IMR-90 (cell line): ENCODE measurements around the gene SNRPA1. TPM values are rescaled to one million over a fixed set of nuclear protein-coding genes. Genes with fewer than 3 reads are reported as not detected.

Experiments
- ATAC-seq: fragments of 200-7000 bp; cut with Tn5 transposase; 2 replicates; pipeline ENCODE4 v1.9.1; 2020; ENCODE audit warnings: low read depth, mild to moderate bottlenecking, moderate library complexity
- BruUV-seq: library from RNA; stranded (reverse); fragments of 400-500 nt; replicated peaks from 2 replicates; lab custom pipeline; 2021; lab: Mats Ljungman, UMichigan
- CTCF ChIA-PET: fragments of 300-600 bp; formaldehyde crosslinking; extraction: SDS; loops from one replicate; lab custom pipeline; 2021; ENCODE audit warnings: antibody characterized with exemption; lab: Yijun Ruan, JAX
- POLR2A ChIA-PET: fragments of 300-600 bp; sonication (Branson Sonifier 250); formaldehyde crosslinking; loops from one replicate; lab custom pipeline; 2022; ENCODE audit warnings: antibody characterized with exemption; ENCODE audit not compliant: unreplicated experiment; lab: Charles Lee
- DNase-seq: peaks from one replicate; pipeline ENCODE4 v3.0.0; 2013
- H2AFZ ChIP-seq: replicated peaks from 2 replicates; pipeline ENCODE3; 2013; ENCODE audit warnings: low read length, mild to moderate bottlenecking; ENCODE audit not compliant: poor library complexity
- H2AK5ac ChIP-seq: 2 replicates; pipeline ENCODE4 v1.6.1; 2013; ENCODE audit warnings: low read depth, low read length, inconsistent platforms
- H2AK9ac ChIP-seq: replicated peaks from 2 replicates; pipeline ENCODE3; 2013; ENCODE audit warnings: mild to moderate bottlenecking, low read depth, low read length, moderate library complexity; ENCODE audit not compliant: poor library complexity
- H2BK120ac ChIP-seq: 2 replicates; pipeline ENCODE4 v1.6.1; 2013; ENCODE audit warnings: low read depth, low read length, inconsistent platforms
- H2BK15ac ChIP-seq: 3 replicates; pipeline ENCODE4 v1.6.1; 2013; ENCODE audit warnings: low read depth, low read length, inconsistent platforms
- H2BK20ac ChIP-seq: 2 replicates; pipeline ENCODE4 v1.6.1; 2013; ENCODE audit warnings: low read depth, mild to moderate bottlenecking, inconsistent platforms, low read length, moderate library complexity
- H2BK5ac ChIP-seq: 2 replicates; pipeline ENCODE4 v1.6.1; 2013; ENCODE audit warnings: mild to moderate bottlenecking, low read depth, low read length, inconsistent platforms; ENCODE audit not compliant: poor library complexity, severe bottlenecking
- H3K14ac ChIP-seq: replicated peaks from 2 replicates; pipeline ENCODE4 v1.6.1; 2013; ENCODE audit warnings: low read depth, low read length, inconsistent platforms
- H3K18ac ChIP-seq: 2 replicates; pipeline ENCODE4 v1.6.1; 2013; ENCODE audit warnings: low read depth, low read length, control low read depth
- H3K23ac ChIP-seq: 2 replicates; pipeline ENCODE4 v1.6.1; 2013; ENCODE audit warnings: low read depth, low read length, inconsistent platforms
- H3K27ac ChIP-seq: 2 replicates; pipeline ENCODE4 v1.5.1; 2013; ENCODE audit warnings: mild to moderate bottlenecking, control low read depth, low read length; ENCODE audit not compliant: insufficient read depth
- H3K27me3 ChIP-seq: 2 replicates; pipeline ENCODE4 v1.6.1; 2013; ENCODE audit warnings: low read length; ENCODE audit not compliant: control insufficient read depth, insufficient read depth
- H3K36me3 ChIP-seq: 2 replicates; pipeline ENCODE4 v1.6.1; 2013; ENCODE audit warnings: low read length, mixed read lengths; ENCODE audit not compliant: control insufficient read depth, insufficient read depth
- H3K4ac ChIP-seq: 2 replicates; pipeline ENCODE4 v1.6.1; 2013; ENCODE audit warnings: low read depth, low read length, inconsistent platforms
- H3K4me1 ChIP-seq: 2 replicates; pipeline ENCODE4 v1.6.1; 2013; ENCODE audit warnings: low read length, mixed read lengths; ENCODE audit not compliant: control insufficient read depth, insufficient read depth
- H3K4me2 ChIP-seq: 2 replicates; pipeline ENCODE4 v1.6.1; 2013; ENCODE audit warnings: low read depth, mild to moderate bottlenecking, control low read depth, low read length, moderate library complexity
- H3K4me3 ChIP-seq: 2 replicates; pipeline ENCODE4 v1.5.1; 2013; ENCODE audit warnings: low read depth, mild to moderate bottlenecking, control low read depth, low read length, moderate library complexity; ENCODE audit not compliant: insufficient read depth
- H3K56ac ChIP-seq: 2 replicates; pipeline ENCODE4 v1.6.1; 2013; ENCODE audit warnings: low read length, inconsistent platforms; ENCODE audit not compliant: insufficient read depth; ENCODE audit errors: extremely low read depth
- H3K79me1 ChIP-seq, 2 experiments: 2 replicates each; pipeline ENCODE4 v1.6.1; 2013; ENCODE audit warnings: low read length in 2 of 2, inconsistent platforms in 1 of 2, low read depth in 1 of 2
- H3K9ac ChIP-seq: 2 replicates; pipeline ENCODE4 v1.6.1; 2013; ENCODE audit warnings: low read depth, low read length, control low read depth
- H3K9me1 ChIP-seq: 2 replicates; pipeline ENCODE4 v1.6.1; 2013; ENCODE audit warnings: low read length, inconsistent platforms; ENCODE audit not compliant: insufficient read depth
- H3K9me3 ChIP-seq: 2 replicates; pipeline ENCODE4 v1.6.1; 2013; ENCODE audit warnings: low read length; ENCODE audit not compliant: control insufficient read depth, insufficient read depth
- H4K20me1 ChIP-seq: 2 replicates; pipeline ENCODE4 v1.6.1; 2013; ENCODE audit warnings: low read length, inconsistent platforms; ENCODE audit not compliant: insufficient read depth
- H4K5ac ChIP-seq: 2 replicates; pipeline ENCODE4 v1.6.1; 2013; ENCODE audit warnings: mild to moderate bottlenecking, low read depth, low read length, control low read depth
- H4K8ac ChIP-seq, 2 experiments: 2 replicates each; pipeline ENCODE4 v1.6.1; 2013; ENCODE audit warnings: low read depth in 2 of 2, low read length in 2 of 2, control low read depth in 1 of 2, inconsistent platforms in 1 of 2
- H4K91ac ChIP-seq: 2 replicates; pipeline ENCODE4 v1.6.1; 2013; ENCODE audit warnings: low read depth, low read length, inconsistent platforms; ENCODE audit not compliant: insufficient read depth
- CEBPB ChIP-seq: IDR thresholded peaks from 2 replicates; pipeline ENCODE4 v1.6.1; 2012; ENCODE audit warnings: low read depth, low read length, improper control_type of control experiment
- CHD1 ChIP-seq: IDR thresholded peaks from 2 replicates; pipeline ENCODE4 v1.6.1; 2012; ENCODE audit warnings: low read depth, low read length, improper control_type of control experiment
- FOS ChIP-seq: fragments of 150-350 bp; IDR thresholded peaks from 2 replicates; pipeline ENCODE4 v1.6.1; 2016; ENCODE audit warnings: low read depth, low read length
- MAZ ChIP-seq: IDR thresholded peaks from 2 replicates; pipeline ENCODE4 v1.6.1; 2012; ENCODE audit warnings: low read depth, mild to moderate bottlenecking, low read length, improper control_type of control experiment, moderate library complexity, borderline replicate concordance
- MXI1 ChIP-seq: IDR thresholded peaks from 2 replicates; pipeline ENCODE4 v1.6.1; 2012; ENCODE audit warnings: low read depth, mild to moderate bottlenecking, low read length, moderate library complexity, borderline replicate concordance
- NFE2L2 ChIP-seq: fragments of 150-350 bp; IDR thresholded peaks from 2 replicates; pipeline ENCODE4 v1.6.1; 2016; ENCODE audit warnings: low read depth, mild to moderate bottlenecking, low read length
- POLR2A ChIP-seq: IDR thresholded peaks from 2 replicates; pipeline ENCODE4 v1.6.1; 2012; ENCODE audit warnings: mild to moderate bottlenecking, low read depth, low read length
- RAD21 ChIP-seq: IDR thresholded peaks from 2 replicates; pipeline ENCODE4 v1.6.1; 2012; ENCODE audit warnings: low read length, improper control_type of control experiment
- RCOR1 ChIP-seq: IDR thresholded peaks from 2 replicates; pipeline ENCODE4 v1.6.1; 2012; ENCODE audit warnings: mild to moderate bottlenecking, low read length, improper control_type of control experiment; ENCODE audit not compliant: insufficient replicate concordance
- SMC3 ChIP-seq: fragments of 150-350 bp; IDR thresholded peaks from 2 replicates; pipeline ENCODE4 v1.6.1; 2016; ENCODE audit warnings: low read depth, mild to moderate bottlenecking, antibody characterized with exemption, low read length, moderate library complexity
- WGBS, 2 experiments: methylation state at CpG; one replicate each; pipeline versions ENCODE4 v1.1.5 to v1.1.7; 2013; ENCODE audit warnings: missing lambda C conversion rate in 2 of 2; ENCODE audit not compliant: insufficient read length in 1 of 2; ENCODE audit errors: extremely low coverage in 2 of 2; 5-methylcytosine and 5-hydroxymethylcytosine counted together
- dilution Hi-C: fragments of 300-500 bp; cut with HindIII; formaldehyde crosslinking; loops from one replicate; pipeline ENCODE4 v1.14.3; 2018; ENCODE audit warnings: low sequenced_read_pairs; ENCODE audit not compliant: unreplicated experiment
- in situ Hi-C: fragments of 300-500 bp; cut with MboI; formaldehyde crosslinking; loops from 3 replicates; pipeline ENCODE4 v1.14.3; 2019; ENCODE audit warnings: low sequenced_read_pairs, inconsistent platforms, mixed read lengths
- intact Hi-C: fragments of 100-400 bp; cut with micrococcal nuclease; formaldehyde crosslinking; loops from 2 replicates; pipeline ENCODE4 v1.10.0; 2022
- polyA plus RNA-seq, 3 experiments: library from polyadenylated mRNA; depleted of rRNA; stranded (reverse); fragments of >200 nt; gene quantifications; 2 replicates each; pipeline ENCODE4 v1.2.3, GENCODE V29; 2012; ENCODE audit warnings: low replicate concordance in 1 of 3
- total RNA-seq: library from RNA; depleted of rRNA; stranded (reverse); fragments of >200 nt; gene quantifications from 2 replicates; pipeline ENCODE4 v1.2.3, GENCODE V29; 2012
- TF ChIP-seq, protein P1 (sequence below): conservative IDR thresholded peaks from 2 replicates; pipeline ENCODE4 v1.5.1; 2012; ENCODE audit warnings: mild to moderate bottlenecking, low read depth, low read length, improper control_type of control experiment
- TF ChIP-seq, protein P2 (sequence below): fragments of 150-350 bp; IDR thresholded peaks from 2 replicates; pipeline ENCODE4 v1.6.1; 2016; ENCODE audit warnings: low read depth, mild to moderate bottlenecking, low read length, moderate library complexity, borderline replicate concordance
- TF ChIP-seq, protein P3 (sequence below): fragments of 150-350 bp; IDR thresholded peaks from 2 replicates; pipeline ENCODE4 v1.6.1; 2017; ENCODE audit warnings: mild to moderate bottlenecking, antibody characterized with exemption, low read length, low read depth

SNRPA1 gene
- total and polyA plus RNA-seq, 2 of the 4 experiments (the other 2 are of a cell fraction) = 37.1 to 79.9 TPM

DNA sequence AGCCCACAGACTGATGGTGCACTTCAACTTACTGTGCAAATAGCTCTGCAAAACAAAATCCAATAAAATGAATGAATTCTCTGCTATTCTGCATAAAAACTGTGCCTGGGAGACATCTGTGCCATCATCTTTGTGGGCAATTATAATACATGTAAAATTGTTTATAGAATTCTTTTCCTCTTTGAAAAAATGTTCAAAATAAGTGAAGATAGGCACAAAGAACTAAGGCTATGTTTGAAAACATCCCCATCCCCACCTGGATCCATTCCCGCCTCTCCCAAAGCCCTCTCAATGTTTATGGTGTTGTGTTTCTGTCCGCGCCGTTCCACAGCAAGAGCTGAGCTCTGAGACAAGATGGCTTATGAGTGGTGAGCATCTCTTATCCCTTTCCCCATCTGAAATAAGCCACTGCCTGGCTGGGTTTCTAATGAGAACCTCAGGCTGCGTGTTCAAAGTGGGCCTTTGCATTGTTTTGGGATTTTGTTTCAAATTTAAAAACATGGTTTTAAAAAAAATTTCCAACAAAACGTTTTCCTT lies 22.4 kb upstream of the SNRPA1 start:
- H3K36me3 ChIP-seq = no peaks in the 10 kb centered on the region
- no TSS peak for BruUV-seq
- H3K18ac ChIP-seq = no peak overlapping the region
- CTCF ChIA-PET = interaction anchor here (1.1 kb wide), 1 partner anchor 11 kb away, joined by 3 read pairs; no protein-coding TSS in a partner anchor
- ATAC-seq (no peak), DNase-seq (no peak)
- no peaks in the 10 kb centered on the region for H3K79me1 ChIP-seq
- H2BK5ac ChIP-seq = no peak overlapping the region
- H3K27me3 ChIP-seq = peaks cover 44% of the 10 kb centered on the region
- POLR2A ChIA-PET = no interaction called here
- no peak overlapping the region for H4K5ac ChIP-seq
- H2BK15ac ChIP-seq = no peak overlapping the region
- H3K27ac ChIP-seq = no peak overlapping the region
- H2AFZ ChIP-seq = no peak overlapping the region
- H3K56ac ChIP-seq = no peak overlapping the region
- H4K8ac ChIP-seq = no peak overlapping the region
- no peak overlapping the region for H4K91ac ChIP-seq
- H3K9me1 ChIP-seq = no peaks in the 10 kb centered on the region
- no peaks in the 10 kb centered on the region for H4K20me1 ChIP-seq
- H3K4ac ChIP-seq = no peak overlapping the region
- no peak overlapping the region for H3K14ac ChIP-seq
- H2AK9ac ChIP-seq = no peak overlapping the region
- dilution Hi-C loops = no loop called here
- no peak overlapping the region for H3K4me2 ChIP-seq
- H3K9ac ChIP-seq = no peak overlapping the region
- no CpG with 5 or more reads among the region's 6 CpGs for WGBS, 2 experiments
- no peak overlapping the region for H2BK20ac ChIP-seq
- H3K4me1 ChIP-seq = no peaks in the 10 kb centered on the region
- H3K4me3 ChIP-seq = no peak overlapping the region
- H3K9me3 ChIP-seq = no peaks in the 10 kb centered on the region
- in situ Hi-C loops = no loop called here
- TF ChIP-seq, protein P1, sequence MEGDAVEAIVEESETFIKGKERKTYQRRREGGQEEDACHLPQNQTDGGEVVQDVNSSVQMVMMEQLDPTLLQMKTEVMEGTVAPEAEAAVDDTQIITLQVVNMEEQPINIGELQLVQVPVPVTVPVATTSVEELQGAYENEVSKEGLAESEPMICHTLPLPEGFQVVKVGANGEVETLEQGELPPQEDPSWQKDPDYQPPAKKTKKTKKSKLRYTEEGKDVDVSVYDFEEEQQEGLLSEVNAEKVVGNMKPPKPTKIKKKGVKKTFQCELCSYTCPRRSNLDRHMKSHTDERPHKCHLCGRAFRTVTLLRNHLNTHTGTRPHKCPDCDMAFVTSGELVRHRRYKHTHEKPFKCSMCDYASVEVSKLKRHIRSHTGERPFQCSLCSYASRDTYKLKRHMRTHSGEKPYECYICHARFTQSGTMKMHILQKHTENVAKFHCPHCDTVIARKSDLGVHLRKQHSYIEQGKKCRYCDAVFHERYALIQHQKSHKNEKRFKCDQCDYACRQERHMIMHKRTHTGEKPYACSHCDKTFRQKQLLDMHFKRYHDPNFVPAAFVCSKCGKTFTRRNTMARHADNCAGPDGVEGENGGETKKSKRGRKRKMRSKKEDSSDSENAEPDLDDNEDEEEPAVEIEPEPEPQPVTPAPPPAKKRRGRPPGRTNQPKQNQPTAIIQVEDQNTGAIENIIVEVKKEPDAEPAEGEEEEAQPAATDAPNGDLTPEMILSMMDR = no peak
- no peak for TF ChIP-seq CHD1
- TF ChIP-seq MXI1 = no peak
- TF ChIP-seq, protein P2, sequence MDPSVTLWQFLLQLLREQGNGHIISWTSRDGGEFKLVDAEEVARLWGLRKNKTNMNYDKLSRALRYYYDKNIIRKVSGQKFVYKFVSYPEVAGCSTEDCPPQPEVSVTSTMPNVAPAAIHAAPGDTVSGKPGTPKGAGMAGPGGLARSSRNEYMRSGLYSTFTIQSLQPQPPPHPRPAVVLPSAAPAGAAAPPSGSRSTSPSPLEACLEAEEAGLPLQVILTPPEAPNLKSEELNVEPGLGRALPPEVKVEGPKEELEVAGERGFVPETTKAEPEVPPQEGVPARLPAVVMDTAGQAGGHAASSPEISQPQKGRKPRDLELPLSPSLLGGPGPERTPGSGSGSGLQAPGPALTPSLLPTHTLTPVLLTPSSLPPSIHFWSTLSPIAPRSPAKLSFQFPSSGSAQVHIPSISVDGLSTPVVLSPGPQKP = no peak
- no peak for TF ChIP-seq FOS
- TF ChIP-seq RCOR1 = no peak
- no peak for TF ChIP-seq RAD21
- TF ChIP-seq POLR2A = no peak
- TF ChIP-seq, protein P3, sequence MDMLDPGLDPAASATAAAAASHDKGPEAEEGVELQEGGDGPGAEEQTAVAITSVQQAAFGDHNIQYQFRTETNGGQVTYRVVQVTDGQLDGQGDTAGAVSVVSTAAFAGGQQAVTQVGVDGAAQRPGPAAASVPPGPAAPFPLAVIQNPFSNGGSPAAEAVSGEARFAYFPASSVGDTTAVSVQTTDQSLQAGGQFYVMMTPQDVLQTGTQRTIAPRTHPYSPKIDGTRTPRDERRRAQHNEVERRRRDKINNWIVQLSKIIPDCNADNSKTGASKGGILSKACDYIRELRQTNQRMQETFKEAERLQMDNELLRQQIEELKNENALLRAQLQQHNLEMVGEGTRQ = no peak
- TF ChIP-seq MAZ = no peak
- no peak for TF ChIP-seq NFE2L2
- no peak for TF ChIP-seq SMC3
- no peak for TF ChIP-seq CEBPB
- H3K23ac ChIP-seq = no peak overlapping the region
- intact Hi-C loops = no loop called here
- H2BK120ac ChIP-seq = no peak overlapping the region
- H2AK5ac ChIP-seq = no peak overlapping the region
